Measurements from ENCODE around the gene GANC.

Gene GANC

DNA sequence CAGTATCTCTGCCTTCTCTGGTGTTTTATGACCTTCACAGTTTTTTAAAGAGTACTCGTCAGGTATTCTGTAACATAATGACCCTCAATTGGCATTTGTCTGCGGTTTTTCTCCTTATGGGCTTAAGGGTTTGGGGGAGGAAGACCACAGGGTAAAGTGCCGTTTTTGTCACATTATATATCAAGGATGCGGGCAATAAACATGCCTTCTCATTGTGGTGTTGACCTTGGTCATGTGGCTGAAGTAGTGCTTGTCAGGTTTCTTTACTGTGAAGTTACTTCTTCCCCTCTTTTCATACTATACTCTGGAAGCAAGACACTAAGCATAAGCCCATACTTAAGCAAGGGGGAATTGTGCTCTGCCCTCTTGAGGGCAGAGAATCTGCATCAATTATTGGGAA lies 102.9 kb downstream of the GANC start:
- no peak for DNase-seq (ENCODE audit: low read depth in 3 of 3)

DNA sequence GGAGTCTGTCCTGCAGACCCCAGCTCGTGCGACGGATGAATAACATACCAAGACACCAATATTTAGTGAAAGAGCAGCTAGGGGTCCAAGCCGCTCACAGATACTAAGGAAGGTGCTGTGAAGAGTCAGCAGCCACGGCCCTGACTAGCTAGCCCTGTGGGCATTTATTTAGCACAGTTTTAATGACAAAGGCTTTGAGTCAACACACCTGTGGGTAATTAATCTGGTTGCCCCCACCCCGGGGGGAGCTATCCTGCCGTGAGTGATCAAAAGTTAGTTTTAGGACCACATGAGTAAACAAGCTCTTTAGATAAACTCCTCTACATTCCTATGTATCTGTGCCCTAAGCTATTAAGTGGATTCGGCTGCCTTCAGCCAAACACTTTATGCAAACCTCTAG lies 105.0 kb downstream of the GANC start:
- DNase-seq (ENCODE audit: low read depth in 3 of 3): no peak

DNA sequence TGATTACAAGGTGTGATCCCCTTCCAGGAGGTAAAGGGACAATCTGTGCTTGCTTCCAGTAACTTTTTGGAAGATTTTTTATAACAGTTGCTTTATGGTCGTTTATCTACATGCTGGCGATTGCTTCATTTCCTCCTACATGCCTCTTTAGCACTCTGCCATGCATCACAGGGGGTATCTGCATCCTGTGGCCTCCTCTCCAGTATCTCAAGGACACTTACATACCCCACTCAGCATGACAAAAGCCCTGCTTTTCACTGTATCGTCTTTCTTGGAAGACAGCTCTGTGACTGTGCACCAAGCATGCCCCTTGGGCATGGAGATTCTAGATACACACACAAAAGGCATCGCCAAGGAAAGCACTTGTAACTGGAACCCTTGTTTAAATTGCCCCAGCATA lies 111.6 kb downstream of the GANC start:
- DNase-seq (ENCODE audit: low read depth in 3 of 3): no peak

DNA sequence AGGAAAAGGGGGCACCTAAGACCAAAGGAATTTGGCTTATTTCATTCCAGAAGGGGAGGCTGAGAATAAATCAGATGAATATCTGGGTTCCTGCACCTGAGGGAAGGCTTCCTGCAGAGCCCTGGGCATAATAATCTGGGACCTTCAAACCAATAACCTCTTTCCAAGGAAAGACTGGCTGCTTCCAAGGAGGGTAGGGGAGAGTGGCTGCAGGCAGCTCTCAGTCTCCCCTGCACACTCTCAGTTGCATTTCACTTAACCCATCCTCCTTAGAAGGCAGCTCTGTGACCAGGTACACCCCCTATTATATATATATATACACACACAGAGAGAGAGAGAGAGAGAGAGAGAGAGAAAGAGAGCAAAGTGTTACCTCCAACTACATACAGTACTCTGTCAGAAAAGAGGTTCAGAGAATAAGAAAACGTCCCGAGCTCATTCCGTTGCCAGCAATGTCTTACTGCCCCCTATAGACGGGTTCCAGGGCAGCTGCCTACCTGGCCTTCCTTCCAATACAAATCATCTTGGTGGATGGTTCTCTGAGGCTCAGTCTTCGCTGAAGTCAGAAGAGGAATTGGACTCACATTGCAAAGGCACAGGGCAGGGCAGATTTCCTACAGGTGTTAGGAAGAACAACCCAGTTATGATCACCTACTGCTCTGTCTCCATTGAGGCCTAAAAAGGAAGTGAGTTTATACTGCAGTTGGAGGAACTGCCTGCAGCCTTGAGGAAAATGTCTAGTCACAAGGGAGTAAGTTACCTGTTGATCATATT lies 112.4 kb downstream of the GANC start:
- peak in 1 of 3 donors; percentile 17 for DNase-seq (ENCODE audit: low read depth in 3 of 3)

DNA sequence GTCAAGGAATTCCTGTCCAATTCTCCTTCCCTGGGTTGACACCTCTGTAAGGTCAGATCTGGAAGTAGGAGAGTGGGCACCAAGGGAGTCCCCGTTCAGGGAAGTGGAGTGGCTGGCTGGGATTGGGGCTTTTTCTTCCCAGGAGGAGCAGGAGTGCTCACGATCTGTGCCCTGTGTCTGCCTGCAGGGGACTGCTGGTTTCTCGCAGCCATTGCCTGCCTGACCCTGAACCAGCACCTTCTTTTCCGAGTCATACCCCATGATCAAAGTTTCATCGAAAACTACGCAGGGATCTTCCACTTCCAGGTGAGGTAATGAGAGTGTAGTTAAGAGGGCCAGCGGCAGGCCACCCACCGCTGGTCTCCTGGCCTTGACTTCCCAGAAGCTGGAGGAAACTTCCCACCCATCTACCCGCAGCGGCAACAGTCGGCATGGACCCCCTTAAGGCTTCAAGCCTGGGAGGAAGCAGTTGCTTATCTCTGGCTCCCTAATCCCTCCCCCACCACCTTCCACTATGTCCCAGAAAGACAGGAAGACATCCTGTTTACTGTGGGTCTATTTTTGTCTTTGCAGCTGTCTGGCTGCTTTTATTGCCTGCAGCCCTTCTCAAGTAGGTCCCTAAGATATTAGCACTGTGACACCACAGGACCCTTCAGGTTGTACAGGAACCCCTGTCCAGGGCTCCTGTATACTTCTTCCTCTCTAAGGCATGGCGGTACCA lies 113.1 kb downstream of the GANC start:
- DNase-seq (ENCODE audit: low read depth in 3 of 3): no peak

DNA sequence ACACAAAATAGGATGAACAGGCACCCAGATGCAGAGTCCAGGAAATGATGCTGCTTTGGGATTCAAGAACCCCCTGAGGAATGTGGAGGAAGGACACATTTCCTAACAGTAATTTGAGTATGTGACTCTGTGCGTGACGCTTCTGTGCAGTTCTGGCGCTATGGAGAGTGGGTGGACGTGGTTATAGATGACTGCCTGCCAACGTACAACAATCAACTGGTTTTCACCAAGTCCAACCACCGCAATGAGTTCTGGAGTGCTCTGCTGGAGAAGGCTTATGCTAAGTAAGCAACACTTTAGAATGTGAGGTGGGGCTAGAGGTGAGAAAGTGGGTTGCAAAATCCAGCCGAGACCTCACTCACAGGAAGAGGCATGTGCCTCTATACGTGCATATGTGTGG lies 114.6 kb downstream of the GANC start:
- DNase-seq (ENCODE audit: low read depth in 3 of 3): no peak

DNA sequence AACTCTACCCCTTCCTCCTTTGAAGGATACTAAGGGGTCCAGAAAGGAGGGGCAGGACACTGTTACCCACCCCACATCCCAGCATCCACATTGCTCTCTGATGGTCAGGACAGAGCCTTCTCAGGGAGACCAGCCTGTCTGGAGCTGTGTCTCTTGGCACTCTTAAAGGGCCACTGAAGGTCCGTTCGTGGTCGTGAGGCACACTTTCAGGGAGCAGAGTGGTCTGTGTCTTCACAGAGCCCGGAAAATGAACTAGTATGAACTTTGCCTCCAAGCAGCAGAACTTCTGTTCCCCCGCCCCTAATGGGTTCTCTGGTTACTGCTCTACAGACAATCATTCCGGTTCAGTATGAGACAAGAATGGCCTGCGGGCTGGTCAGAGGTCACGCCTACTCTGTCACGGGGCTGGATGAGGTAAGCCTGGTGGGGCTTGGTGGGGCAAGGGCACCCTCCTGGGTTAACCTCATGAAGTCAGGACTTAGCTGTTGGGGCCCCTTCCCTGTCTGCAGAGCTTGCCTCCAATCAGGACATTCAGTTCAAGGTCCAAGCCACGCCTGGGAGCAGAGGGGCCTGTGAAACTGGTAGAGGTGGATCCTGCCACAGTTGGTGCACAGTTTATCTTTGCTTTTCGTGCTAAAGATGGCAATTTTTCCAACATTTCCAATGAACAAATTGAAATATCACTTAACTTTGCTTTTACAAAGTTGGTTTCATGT lies 119.5 kb downstream of the GANC start:
- no peak for DNase-seq (ENCODE audit: low read depth in 3 of 3)

DNA sequence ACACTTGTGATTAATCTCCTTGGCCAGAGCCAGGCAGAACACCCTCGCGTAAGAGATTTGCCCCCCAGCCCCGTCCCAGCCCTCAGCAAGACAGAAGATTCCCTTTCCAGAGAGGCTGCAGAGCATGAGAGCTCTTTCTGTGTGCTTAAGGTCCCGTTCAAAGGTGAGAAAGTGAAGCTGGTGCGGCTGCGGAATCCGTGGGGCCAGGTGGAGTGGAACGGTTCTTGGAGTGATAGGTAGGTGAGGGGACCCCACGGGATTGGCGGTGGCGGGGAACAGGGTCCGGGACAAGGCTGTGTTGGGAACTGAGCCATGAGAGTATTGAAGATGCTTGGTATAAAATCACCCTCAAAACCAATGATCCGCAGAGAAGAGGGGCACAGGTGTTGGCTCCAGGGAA lies 121.1 kb downstream of the GANC start:
- no peak for DNase-seq (ENCODE audit: low read depth in 3 of 3)

DNA sequence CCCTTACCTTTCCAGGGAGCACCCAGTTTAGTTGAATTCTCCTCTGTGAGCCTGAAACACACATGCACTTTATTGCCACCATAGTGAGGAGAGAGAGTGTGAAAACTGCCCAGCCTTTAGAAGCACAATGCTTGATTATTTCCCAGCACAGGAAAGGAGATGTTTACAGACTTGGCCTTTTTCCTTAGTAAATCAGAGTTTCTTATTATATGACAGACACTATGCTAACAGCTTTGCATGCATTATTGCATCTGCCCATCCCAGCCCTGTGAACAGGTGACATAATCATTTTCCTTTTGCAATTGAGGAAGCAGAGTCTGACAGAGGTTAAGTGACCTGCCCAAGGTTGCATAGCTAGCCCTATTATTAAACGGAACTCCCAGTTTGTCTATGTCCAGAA lies 122.8 kb downstream of the GANC start:
- DNase-seq (ENCODE audit: low read depth in 3 of 3): no peak

DNA sequence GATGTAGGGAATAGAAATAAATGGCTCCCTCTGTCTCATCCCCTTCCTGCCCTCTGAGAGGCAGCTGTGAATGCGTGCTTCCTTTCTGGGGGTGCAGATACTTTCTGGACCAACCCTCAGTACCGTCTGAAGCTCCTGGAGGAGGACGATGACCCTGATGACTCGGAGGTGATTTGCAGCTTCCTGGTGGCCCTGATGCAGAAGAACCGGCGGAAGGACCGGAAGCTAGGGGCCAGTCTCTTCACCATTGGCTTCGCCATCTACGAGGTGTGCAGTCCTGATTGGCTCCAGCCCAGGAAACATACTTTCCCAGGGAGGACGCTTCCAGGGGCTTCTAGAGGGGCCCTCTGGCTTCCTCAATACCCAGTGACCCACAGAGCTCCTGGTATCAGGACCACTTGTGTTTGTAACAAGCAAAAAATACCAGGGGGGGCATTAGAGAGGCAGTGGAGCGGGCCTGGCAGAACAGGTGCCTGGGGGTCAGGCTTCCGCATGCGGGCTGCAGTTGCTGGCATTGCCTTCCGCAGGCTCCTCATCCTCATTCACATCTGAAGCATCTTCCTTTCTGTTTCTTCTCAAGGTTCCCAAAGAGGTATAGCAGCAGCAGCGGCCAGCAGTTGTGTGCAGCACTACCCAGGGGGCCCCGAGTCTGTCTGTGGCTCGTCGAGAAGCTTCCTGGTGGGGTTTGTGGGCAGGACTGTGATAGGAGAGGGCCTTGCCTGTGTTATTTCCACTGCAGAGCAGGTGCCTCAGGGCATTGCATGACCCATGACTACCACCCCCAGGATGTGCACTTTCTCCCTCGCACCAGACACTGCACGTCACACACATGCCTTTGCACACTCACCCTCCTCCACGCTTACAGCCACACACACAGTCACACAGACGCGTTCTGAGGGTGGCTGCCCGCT lies 128.8 kb downstream of the GANC start:
- DNase-seq (ENCODE audit: low read depth in 3 of 3): no peak

DNA sequence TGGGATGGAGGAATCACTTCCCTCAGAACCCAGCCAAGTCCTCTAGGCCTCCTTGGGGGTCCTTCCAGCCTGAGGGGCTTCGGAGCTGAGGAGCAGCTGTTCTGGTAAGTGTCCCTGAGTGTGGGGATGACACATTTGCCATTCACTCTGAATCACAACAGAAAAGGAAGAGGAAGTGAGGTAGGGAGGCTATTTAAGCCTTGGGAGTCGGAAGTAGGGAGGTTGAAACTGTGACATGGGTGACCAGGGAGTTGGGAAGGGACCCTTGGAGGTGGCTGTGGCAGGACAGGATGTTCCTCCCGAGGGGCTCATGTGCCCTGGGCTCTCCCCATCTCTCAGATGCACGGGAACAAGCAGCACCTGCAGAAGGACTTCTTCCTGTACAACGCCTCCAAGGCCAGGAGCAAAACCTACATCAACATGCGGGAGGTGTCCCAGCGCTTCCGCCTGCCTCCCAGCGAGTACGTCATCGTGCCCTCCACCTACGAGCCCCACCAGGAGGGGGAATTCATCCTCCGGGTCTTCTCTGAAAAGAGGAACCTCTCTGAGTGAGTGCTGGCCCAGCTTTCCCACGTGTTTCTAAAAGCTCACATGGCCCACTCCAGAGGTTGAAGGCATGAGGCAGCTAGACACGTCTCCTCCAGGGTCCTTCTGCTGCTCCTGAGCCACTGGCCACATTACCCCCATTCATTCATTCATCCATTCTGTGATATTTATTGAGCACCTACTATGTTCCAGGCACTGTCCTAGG lies 129.6 kb downstream of the GANC start:
- DNase-seq (ENCODE audit: low read depth in 3 of 3): no peak

DNA sequence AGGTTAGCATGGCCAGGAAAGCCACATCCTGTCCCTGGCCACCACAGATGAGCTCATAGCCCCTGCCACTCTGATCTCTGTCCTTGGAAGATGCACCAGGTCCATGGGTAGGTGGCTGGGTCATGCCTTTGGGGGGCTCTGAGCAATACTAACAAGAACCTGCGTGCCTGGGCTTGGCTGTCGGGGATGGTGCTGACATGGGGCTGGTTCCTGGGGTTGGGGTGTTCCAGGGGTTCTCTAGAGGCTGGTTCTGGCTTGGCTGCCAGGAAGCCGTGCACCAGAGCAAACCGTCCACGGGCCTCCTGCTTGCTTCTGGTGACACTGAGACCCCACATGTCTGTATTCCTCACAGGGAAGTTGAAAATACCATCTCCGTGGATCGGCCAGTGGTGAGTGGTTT lies 130.4 kb downstream of the GANC start:
- no peak for DNase-seq (ENCODE audit: low read depth in 3 of 3)

DNA sequence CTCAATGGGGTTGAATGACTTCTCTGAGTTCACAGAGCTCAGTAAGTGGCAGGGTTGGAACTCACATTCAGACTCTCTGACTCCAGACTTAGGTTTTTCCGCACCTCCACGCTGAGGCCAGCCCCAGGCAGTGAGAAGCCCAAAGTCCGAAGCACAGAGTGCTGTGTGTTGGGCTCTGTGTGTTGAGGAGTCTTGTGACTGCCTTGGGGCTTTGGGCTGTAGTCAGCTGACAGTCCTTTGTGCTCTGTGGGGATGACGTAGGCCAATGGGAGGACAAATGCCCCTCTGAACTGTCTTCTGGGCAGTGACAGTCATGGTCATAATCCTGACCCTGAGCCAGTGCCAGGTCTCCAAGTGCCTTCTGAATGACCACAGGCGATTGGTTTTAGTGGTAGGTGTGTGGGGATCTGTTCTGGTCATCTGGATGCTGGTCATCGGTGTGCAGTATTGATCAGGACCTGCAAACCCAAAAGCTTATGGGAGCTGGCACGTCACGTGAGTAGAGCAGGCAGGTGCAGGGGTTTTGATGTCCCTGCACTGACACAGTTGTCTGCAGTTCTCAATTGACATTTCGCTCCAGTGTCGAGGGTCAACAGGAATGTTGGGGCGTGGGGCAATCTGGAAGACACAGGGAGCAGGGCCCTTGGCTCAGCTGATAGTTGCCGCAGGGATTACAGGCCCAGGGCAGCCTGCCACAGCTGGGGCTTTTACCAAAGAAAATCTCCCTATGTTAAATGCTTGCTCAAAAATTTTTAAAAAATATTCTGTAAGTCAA lies 131.6 kb downstream of the GANC start:
- no peak for DNase-seq (ENCODE audit: low read depth in 3 of 3)

DNA sequence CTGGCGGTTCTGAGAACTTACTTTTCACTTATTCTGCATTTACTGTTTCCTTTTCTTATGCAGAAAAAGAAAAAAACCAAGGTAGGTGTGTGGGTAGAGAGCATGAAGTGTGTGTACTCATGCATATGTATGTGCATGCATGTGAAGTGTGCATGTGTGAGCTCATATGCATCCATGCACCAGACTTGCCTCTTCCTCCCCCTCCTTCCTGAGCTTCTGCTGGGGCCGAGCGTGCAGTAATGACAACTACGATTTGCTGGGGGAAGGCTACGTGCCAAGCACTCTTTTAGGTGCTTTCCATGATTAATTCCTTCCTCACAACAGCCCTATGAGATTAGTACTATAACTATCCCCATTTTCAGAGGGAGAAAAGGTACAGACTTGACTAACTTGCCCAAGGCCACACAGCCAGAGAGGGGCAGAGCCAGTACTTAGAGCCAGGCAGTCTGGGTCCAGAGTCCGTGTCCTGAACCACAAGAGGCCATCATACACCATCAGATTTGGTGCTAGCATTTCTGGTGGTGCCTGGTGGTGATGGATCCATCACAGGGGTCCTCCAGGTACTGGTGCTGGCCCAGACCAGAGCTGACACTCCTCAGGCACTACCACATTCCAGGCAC lies 133.0 kb downstream of the GANC start:
- no peak for DNase-seq (ENCODE audit: low read depth in 3 of 3)

Data from stimulated activated CD4-positive, alpha-beta T cell treated with anti-CD3 and anti-CD28 coated beads, TNF-alpha, amount 100 ng/mL, for 48 hours (primary cell).